Keratinocyte (primary cell): ENCODE data around the gene CACNG5.

ENCODE experiments used
- CTCF ChIP-seq, 3 experiments: IDR thresholded peaks in 1 of 3; conservative IDR thresholded peaks in 1 of 3; optimal IDR thresholded peaks in 1 of 3; 2 replicates in 2 of 3; 3 replicates in 1 of 3; pipeline versions ENCODE3 to v1.5.1; 2011; ENCODE audit warnings: low read length in 3 of 3, mild to moderate bottlenecking in 3 of 3, moderate library complexity in 2 of 3, control low read depth in 1 of 3, inconsistent platforms in 1 of 3; ENCODE audit not compliant: insufficient read depth in 2 of 3; ENCODE audit errors: extremely low read depth in 1 of 3
- EZH2 ChIP-seq: IDR thresholded peaks from one replicate; pipeline ENCODE4 v1.6.1; 2012; ENCODE audit warnings: inconsistent platforms, mild to moderate bottlenecking, low read length, moderate library complexity

- no peak for TF ChIP-seq CTCF (optimal IDR thresholded peaks at IDR 0.05 in 1 of 3, IDR thresholded peaks at IDR 0.05 in 1 of 3, conservative IDR thresholded peaks at IDR 0.05 in 1 of 3; ENCODE audit: extremely low read depth in 1 of 3, insufficient read depth in 2 of 3, low read length in 3 of 3)
- TF ChIP-seq EZH2, result no peak
Measured at GRCh38 chr17:66909804-66910373, 75.0 kb downstream of the CACNG5 start.
